Breast epithelium (tissue), 3 donors: ENCODE measurements around the gene OCA2.

ENCODE experiments used
- CTCF ChIP-seq, 3 donors: fragments of 450-650 bp; IDR thresholded peaks; one replicate each; pipeline ENCODE4 v1.5.1; 2016 to 2017; ENCODE audit warnings: antibody characterized with exemption in 3 of 3, mild to moderate bottlenecking in 3 of 3, moderate library complexity in 3 of 3
- POLR2A ChIP-seq: fragments of 450-650 bp; IDR thresholded peaks from one replicate; pipeline ENCODE4 v1.6.1; 2016; ENCODE audit warnings: antibody characterized with exemption, mild to moderate bottlenecking, moderate library complexity
- POLR2AphosphoS5 ChIP-seq, 3 donors: sonication (generic); formaldehyde crosslinking; IDR thresholded peaks; one replicate each; pipeline ENCODE4 v1.6.1; 2017; ENCODE audit warnings: antibody characterized with exemption in 3 of 3

GRCh38 chr15:28120359-28120640 lies 21.2 kb upstream of the OCA2 start:
- TF ChIP-seq POLR2AphosphoS5 (IDR thresholded peaks at IDR 0.05) (no peak), CTCF (IDR thresholded peaks at IDR 0.05) (no peak), POLR2A (no peak)
